ENCODE results near the gene LLCFC1. TPM values are rescaled to one million over a fixed set of nuclear protein-coding genes. Genes with fewer than 3 reads are reported as not detected.

The LLCFC1 gene
- total RNA-seq, 1 donor from 2014 or later, result not detected

GRCh38 chr7:142942746-142943145, 3.5 kb downstream of the LLCFC1 start:
- no peak for DNase-seq (ENCODE audit: low spot score in 2 of 2, unreplicated experiment in 2 of 2)
- Mint-ChIP-seq H3K4me1 (peaks cover 10% of the 10 kb centered on the region), H3K27me3 (ENCODE audit: low read depth) (no peaks in the 10 kb centered on the region), H3K27ac (no peak overlapping the region), H3K4me3 (no peak overlapping the region), H3K9me3 (no peaks in the 10 kb centered on the region), H3K36me3 (no peaks in the 10 kb centered on the region)
- TF ChIP-seq, protein P1, sequence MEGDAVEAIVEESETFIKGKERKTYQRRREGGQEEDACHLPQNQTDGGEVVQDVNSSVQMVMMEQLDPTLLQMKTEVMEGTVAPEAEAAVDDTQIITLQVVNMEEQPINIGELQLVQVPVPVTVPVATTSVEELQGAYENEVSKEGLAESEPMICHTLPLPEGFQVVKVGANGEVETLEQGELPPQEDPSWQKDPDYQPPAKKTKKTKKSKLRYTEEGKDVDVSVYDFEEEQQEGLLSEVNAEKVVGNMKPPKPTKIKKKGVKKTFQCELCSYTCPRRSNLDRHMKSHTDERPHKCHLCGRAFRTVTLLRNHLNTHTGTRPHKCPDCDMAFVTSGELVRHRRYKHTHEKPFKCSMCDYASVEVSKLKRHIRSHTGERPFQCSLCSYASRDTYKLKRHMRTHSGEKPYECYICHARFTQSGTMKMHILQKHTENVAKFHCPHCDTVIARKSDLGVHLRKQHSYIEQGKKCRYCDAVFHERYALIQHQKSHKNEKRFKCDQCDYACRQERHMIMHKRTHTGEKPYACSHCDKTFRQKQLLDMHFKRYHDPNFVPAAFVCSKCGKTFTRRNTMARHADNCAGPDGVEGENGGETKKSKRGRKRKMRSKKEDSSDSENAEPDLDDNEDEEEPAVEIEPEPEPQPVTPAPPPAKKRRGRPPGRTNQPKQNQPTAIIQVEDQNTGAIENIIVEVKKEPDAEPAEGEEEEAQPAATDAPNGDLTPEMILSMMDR (IDR thresholded peaks at IDR 0.05; ENCODE audit: unreplicated experiment), result no peak

GRCh38 chr7:142943706-142944268, 4.5 kb downstream of the LLCFC1 start:
- H3K4me3 Mint-ChIP-seq, result no peak overlapping the region
- no peaks in the 10 kb centered on the region for H3K36me3 Mint-ChIP-seq
- H3K27ac Mint-ChIP-seq, result no peak overlapping the region
- TF ChIP-seq, protein P1 (IDR thresholded peaks at IDR 0.05; ENCODE audit: unreplicated experiment), result no peak
- H3K4me1 Mint-ChIP-seq, result peaks cover 10% of the 10 kb centered on the region
- no peak for DNase-seq (ENCODE audit: low spot score in 2 of 2, unreplicated experiment in 2 of 2)
- no peaks in the 10 kb centered on the region for H3K27me3 Mint-ChIP-seq (ENCODE audit: low read depth)
- H3K9me3 Mint-ChIP-seq, result no peaks in the 10 kb centered on the region

DNA sequence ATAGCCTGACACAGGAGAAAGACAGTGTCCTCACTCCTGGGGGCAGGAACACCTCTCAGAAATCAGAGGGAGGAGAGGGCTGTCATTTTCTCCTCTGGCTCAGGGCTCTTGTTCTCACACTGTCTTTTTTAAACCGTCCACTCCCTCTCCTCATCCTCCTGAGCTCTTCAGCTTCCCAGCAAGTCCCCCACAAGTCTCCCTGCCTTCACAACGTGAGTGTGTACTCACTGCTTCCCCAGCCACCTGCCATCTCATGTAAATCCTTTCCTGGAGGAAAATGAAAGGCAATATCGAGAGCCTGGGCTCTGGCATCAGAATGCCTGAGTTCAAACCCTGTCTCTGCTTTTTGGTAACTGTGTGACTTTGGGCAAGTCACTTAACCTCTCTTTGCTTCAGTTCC, 5.7 kb downstream of the LLCFC1 start:
- TF ChIP-seq, protein P1 (IDR thresholded peaks at IDR 0.05; ENCODE audit: unreplicated experiment), result no peak
- H3K4me3 Mint-ChIP-seq, result no peak overlapping the region
- no peak for DNase-seq (ENCODE audit: low spot score in 2 of 2, unreplicated experiment in 2 of 2)
- H3K27ac Mint-ChIP-seq, result no peak overlapping the region
- no peaks in the 10 kb centered on the region for H3K36me3 Mint-ChIP-seq
- H3K9me3 Mint-ChIP-seq, result no peaks in the 10 kb centered on the region
- H3K4me1 Mint-ChIP-seq, result peaks cover 10% of the 10 kb centered on the region
- H3K27me3 Mint-ChIP-seq (ENCODE audit: low read depth), result no peaks in the 10 kb centered on the region

DNA sequence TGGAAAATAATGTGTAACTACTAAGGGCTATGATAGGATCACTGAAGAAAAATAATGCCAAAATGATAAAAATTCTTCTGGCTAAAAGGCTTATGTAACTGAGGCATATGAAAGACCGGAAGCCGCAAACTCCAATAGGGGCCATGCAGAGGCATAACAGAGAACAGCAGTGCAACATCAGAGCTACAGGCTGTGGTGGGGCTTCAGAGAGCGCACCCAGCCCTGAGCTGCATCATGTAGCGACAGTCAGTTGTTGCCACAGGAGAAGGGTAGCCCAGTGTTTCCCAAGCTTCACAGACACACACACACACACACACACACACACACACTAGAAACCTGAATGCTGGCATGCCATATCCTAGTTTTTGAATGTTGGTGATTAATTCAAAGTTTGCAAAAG, 9.3 kb downstream of the LLCFC1 start:
- Mint-ChIP-seq H3K27me3 (ENCODE audit: low read depth) (peaks cover 3% of the 10 kb centered on the region), H3K9me3 (peaks cover under 1% of the 10 kb centered on the region), H3K36me3 (peaks cover under 1% of the 10 kb centered on the region), H3K4me3 (no peak overlapping the region), H3K4me1 (peaks cover 2% of the 10 kb centered on the region), H3K27ac (no peak overlapping the region)
- DNase-seq (ENCODE audit: low spot score in 2 of 2, unreplicated experiment in 2 of 2), result no peak
- TF ChIP-seq, protein P1 (IDR thresholded peaks at IDR 0.05; ENCODE audit: unreplicated experiment), result no peak

DNA sequence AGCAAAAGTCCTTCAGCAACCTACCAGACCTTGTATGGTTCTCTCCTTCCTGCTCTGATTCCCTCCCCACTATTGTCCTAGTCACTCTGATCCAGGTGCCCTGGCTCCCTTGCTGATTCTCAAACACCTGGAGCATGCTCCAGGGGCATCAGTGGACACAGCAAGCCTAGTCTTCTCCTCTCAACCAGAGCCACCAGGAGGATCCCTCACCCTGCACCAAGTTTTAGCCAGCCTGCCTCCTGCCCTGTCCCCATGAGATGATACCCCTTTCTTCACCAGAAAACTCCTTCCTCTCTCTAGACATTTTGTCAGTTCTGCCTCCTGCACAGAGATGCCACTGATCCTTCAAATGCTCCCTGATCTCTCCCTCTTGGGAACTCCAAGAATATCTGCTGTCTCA, 11.0 kb downstream of the LLCFC1 start:
- H3K4me3 Mint-ChIP-seq, result no peak overlapping the region
- H3K36me3 Mint-ChIP-seq, result peaks cover 6% of the 10 kb centered on the region
- TF ChIP-seq, protein P1 (IDR thresholded peaks at IDR 0.05; ENCODE audit: unreplicated experiment), result no peak
- peaks cover 3% of the 10 kb centered on the region for H3K27me3 Mint-ChIP-seq (ENCODE audit: low read depth)
- peaks cover 11% of the 10 kb centered on the region for H3K9me3 Mint-ChIP-seq
- DNase-seq (ENCODE audit: low spot score in 2 of 2, unreplicated experiment in 2 of 2), result no peak
- H3K27ac Mint-ChIP-seq, result no peak overlapping the region
- H3K4me1 Mint-ChIP-seq, result peaks cover 2% of the 10 kb centered on the region

Data from mesothelial cell of epicardium (in vitro differentiated cells).